Activated CD8-positive, alpha-beta memory T cell treated with anti-CD3 and anti-CD28 coated beads for 1 hour (primary cell): ENCODE data around the gene GALNT17.

ENCODE experiments used
- DNase-seq, 2 donors: peaks; one replicate each; pipeline ENCODE4 v3.0.0-alpha.2; 2020; ENCODE audit warnings: low read depth in 1 of 2; ENCODE audit errors: extremely low read depth in 1 of 2

Gene GALNT17

GRCh38 chr7:71327946-71328345 is 196.0 kb downstream of the GALNT17 start:
- no peak for DNase-seq

GRCh38 chr7:71329030-71329660 is 197.2 kb downstream of the GALNT17 start:
- no peak for DNase-seq

- no peak for DNase-seq
These were observed 200.3 kb downstream of the GALNT17 start for GRCh38 chr7:71332207-71332606.

- no peak for DNase-seq
These were observed 202.6 kb downstream of the GALNT17 start for GRCh38 chr7:71334541-71334940.

GRCh38 chr7:71338866-71339265 is 206.9 kb downstream of the GALNT17 start:
- DNase-seq: no peak

- no peak for DNase-seq
These were observed 208.0 kb downstream of the GALNT17 start for GRCh38 chr7:71339924-71340323.

GRCh38 chr7:71342202-71342601 is 210.3 kb downstream of the GALNT17 start:
- no peak for DNase-seq

GRCh38 chr7:71343039-71343438 is 211.1 kb downstream of the GALNT17 start:
- DNase-seq: no peak

- no peak for DNase-seq
These were observed 211.9 kb downstream of the GALNT17 start for GRCh38 chr7:71343892-71344291.

- DNase-seq: no peak
These were observed 213.4 kb downstream of the GALNT17 start for GRCh38 chr7:71345117-71345884.

- DNase-seq: no peak
These were observed 217.1 kb downstream of the GALNT17 start for GRCh38 chr7:71348821-71349681.

GRCh38 chr7:71349682-71350481 is 217.9 kb downstream of the GALNT17 start:
- no peak for DNase-seq

GRCh38 chr7:71350680-71351079 is 218.7 kb downstream of the GALNT17 start:
- DNase-seq: no peak

- DNase-seq: no peak
These were observed 222.8 kb downstream of the GALNT17 start for GRCh38 chr7:71354716-71355115.

GRCh38 chr7:71361451-71362032 is 229.6 kb downstream of the GALNT17 start:
- DNase-seq: no peak

- DNase-seq: no peak
These were observed 230.3 kb downstream of the GALNT17 start for GRCh38 chr7:71362240-71362639.

- DNase-seq: no peak
These were observed 231.3 kb downstream of the GALNT17 start for GRCh38 chr7:71363223-71363622.

GRCh38 chr7:71363627-71364026 is 231.7 kb downstream of the GALNT17 start:
- no peak for DNase-seq

- DNase-seq: no peak
These were observed 232.6 kb downstream of the GALNT17 start for GRCh38 chr7:71364551-71364950.

GRCh38 chr7:71372991-71373390 is 241.0 kb downstream of the GALNT17 start:
- no peak for DNase-seq
